ENCODE results near the gene NEK10.

Gene NEK10

DNA sequence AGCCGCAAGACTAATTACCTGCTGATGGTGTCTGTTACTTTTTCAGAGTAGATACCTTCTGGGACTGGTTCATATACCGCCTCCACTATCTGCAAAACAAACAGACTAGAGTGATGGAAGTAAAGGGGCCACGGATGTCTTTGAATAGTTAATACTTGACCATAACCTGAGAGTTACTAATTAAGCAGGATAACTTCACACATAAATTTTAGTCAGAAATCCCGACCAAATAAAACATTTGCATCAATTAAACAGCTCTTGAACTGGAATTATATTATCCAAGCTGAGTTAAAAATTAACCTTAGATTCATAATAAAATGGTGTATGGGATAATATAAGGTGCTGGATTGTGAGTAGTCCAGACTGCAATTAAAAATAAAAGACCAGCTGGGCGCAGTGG is 167.7 kb downstream of the NEK10 start:
- TF ChIP-seq, protein P1, sequence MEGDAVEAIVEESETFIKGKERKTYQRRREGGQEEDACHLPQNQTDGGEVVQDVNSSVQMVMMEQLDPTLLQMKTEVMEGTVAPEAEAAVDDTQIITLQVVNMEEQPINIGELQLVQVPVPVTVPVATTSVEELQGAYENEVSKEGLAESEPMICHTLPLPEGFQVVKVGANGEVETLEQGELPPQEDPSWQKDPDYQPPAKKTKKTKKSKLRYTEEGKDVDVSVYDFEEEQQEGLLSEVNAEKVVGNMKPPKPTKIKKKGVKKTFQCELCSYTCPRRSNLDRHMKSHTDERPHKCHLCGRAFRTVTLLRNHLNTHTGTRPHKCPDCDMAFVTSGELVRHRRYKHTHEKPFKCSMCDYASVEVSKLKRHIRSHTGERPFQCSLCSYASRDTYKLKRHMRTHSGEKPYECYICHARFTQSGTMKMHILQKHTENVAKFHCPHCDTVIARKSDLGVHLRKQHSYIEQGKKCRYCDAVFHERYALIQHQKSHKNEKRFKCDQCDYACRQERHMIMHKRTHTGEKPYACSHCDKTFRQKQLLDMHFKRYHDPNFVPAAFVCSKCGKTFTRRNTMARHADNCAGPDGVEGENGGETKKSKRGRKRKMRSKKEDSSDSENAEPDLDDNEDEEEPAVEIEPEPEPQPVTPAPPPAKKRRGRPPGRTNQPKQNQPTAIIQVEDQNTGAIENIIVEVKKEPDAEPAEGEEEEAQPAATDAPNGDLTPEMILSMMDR (conservative IDR thresholded peaks at IDR 0.05; ENCODE audit: low read length), result no peak
- H3K4me3 ChIP-seq (ENCODE audit: low read length), result no peak overlapping the region
- DNase-seq (ENCODE audit: low read depth), result no peak

GRCh38 chr3:27200721-27201489 is 168.3 kb downstream of the NEK10 start:
- H3K4me3 ChIP-seq (ENCODE audit: low read length), result no peak overlapping the region
- TF ChIP-seq, protein P1 (conservative IDR thresholded peaks at IDR 0.05; ENCODE audit: low read length), result no peak
- DNase-seq (ENCODE audit: low read depth), result no peak

DNA sequence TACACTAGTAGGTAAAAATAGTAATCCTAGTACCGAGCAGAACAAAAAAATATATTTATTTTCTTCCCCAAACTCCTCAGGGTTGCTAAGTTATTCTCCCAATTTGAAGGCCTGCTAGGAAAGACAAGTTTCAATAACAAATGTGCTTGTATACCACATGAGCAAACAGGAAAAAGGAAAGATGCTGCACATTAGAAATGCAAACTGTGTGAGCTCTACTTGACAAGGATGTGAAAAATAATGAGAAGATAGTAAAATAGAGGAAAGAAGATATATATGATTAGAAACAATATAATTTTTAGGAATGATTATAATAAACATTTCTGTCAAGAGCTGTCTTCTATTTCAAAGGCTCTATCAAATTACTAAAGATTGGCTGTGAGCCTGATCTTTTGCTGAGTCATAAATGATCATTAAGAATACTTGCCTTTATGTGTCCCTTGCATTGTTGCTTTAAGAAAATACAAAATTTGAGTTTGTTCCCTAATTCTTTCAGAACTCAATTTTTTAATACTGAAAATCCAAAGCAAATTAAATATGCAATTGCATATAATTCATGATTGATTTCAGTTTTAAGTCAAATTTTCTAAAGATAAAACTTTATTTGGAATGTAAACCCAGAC is 174.2 kb downstream of the NEK10 start:
- TF ChIP-seq, protein P1 (conservative IDR thresholded peaks at IDR 0.05; ENCODE audit: low read length), result no peak
- no peak overlapping the region for H3K4me3 ChIP-seq (ENCODE audit: low read length)
- DNase-seq (ENCODE audit: low read depth), result no peak

DNA sequence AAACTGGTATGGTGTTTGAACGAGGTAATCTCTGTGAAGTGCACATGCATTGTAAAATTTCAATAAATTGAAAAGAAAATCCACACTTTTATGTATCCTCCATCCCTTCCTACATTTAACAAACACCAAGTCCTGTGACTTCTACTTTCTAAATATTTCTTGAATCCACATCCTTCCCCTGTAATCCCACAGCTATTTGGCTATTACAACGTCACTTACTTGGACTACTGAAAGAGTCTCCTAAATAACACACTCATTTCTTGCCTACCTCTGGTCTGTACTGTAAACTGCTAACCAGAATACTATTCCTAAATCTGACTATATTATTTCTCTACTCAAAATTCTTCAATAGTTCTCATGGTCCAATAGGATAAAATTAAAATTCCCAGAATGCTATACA is 176.1 kb downstream of the NEK10 start:
- no peak overlapping the region for H3K4me3 ChIP-seq (ENCODE audit: low read length)
- DNase-seq (ENCODE audit: low read depth), result peak; percentile 27
- TF ChIP-seq, protein P1 (conservative IDR thresholded peaks at IDR 0.05; ENCODE audit: low read length), result no peak

GRCh38 chr3:27186013-27186412 is 183.2 kb downstream of the NEK10 start:
- DNase-seq (ENCODE audit: low read depth), result no peak
- no peak overlapping the region for H3K4me3 ChIP-seq (ENCODE audit: low read length)
- TF ChIP-seq, protein P1 (conservative IDR thresholded peaks at IDR 0.05; ENCODE audit: low read length), result no peak

DNA sequence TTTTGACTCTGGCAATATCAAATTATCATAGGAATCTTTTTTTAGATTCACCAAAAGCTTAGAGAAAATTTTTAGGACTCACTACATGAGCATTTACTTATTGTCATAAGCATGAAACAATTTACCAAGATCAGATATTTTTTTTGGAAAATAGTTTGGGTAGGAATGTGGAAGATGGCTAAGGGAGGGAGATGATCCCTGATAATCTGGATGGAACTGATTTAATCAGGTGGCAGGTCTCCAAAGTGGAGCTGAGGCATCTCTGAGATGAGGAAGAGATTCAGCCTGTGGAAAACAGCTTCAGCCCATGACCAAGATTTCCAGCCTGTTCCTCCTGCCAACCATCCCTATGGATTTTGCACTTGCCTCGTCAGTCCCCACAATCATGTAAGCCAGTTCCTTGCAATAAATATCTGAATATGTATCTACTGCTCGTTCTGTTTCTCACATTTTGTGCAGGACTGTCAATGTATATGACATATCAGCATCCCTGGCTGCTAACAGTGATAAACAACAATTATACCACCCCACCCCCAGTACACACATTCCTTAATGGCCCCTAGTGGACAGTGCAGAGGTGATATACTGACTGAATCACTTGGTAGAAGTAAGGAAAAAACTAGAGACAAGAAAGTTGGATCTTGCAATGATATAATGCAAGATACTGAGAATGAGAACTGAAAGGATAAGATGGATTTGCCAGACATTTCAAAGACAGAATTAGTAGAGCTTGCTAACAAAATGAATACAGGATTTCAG is 183.8 kb downstream of the NEK10 start:
- TF ChIP-seq, protein P1 (conservative IDR thresholded peaks at IDR 0.05; ENCODE audit: low read length), result no peak
- no peak for DNase-seq (ENCODE audit: low read depth)
- no peak overlapping the region for H3K4me3 ChIP-seq (ENCODE audit: low read length)
